Large intestine (tissue), 3 donors: Measurements from ENCODE around the gene PIH1D1. TPM values are rescaled to one million over a fixed set of nuclear protein-coding genes. Genes with fewer than 3 reads are reported as not detected.

ENCODE experiments used
- DNase-seq, 2 donors: peaks; one replicate each; pipeline versions ENCODE4 v3.0.0 to v3.0.0-alpha.2; 2013
- H3K27ac ChIP-seq: one replicate; pipeline ENCODE4 v1.5.1; 2013; ENCODE audit warnings: low read length
- H3K27me3 ChIP-seq: 2 replicates; pipeline ENCODE4 v1.6.1; 2013; ENCODE audit warnings: low read length; ENCODE audit not compliant: control insufficient read depth, insufficient read depth
- H3K36me3 ChIP-seq: 2 replicates; pipeline ENCODE4 v1.6.1; 2013; ENCODE audit warnings: low read length; ENCODE audit not compliant: control insufficient read depth, insufficient read depth
- H3K4me1 ChIP-seq: one replicate; pipeline ENCODE4 v1.6.1; 2013; ENCODE audit warnings: low read length; ENCODE audit not compliant: control insufficient read depth, insufficient read depth
- H3K4me3 ChIP-seq: one replicate; pipeline ENCODE4 v1.5.1; 2013; ENCODE audit warnings: low read length
- H3K9me3 ChIP-seq: one replicate; pipeline ENCODE4 v1.6.1; 2013; ENCODE audit warnings: mild to moderate bottlenecking, low read depth, low read length, moderate library complexity; ENCODE audit not compliant: control insufficient read depth
- WGBS: methylation state at CpG from one replicate; pipeline ENCODE4 v1.1.5; 2013; ENCODE audit warnings: low lambda C conversion rate; ENCODE audit not compliant: insufficient coverage; 5-methylcytosine and 5-hydroxymethylcytosine counted together
- polyA plus RNA-seq: library from polyadenylated mRNA; unstranded; fragments of 120-200 nt; gene quantifications from one replicate; pipeline ENCODE4 v1.2.1, GENCODE V29; 2013

The PIH1D1 gene
- polyA plus RNA-seq, 1 donor = 80.8 TPM

- Histone ChIP-seq H3K9me3 (no peaks in the 10 kb centered on the region), H3K4me3 (no peak overlapping the region), H3K27me3 (peaks cover 9% of the 10 kb centered on the region), H3K27ac (no peak overlapping the region), H3K36me3 (no peaks in the 10 kb centered on the region), H3K4me1 (peaks cover 3% of the 10 kb centered on the region)
- no CpG with 5 or more reads among the region's 8 CpGs for WGBS
- no peak for DNase-seq
Measured at GRCh38 chr19:49408816-49409440, 42.7 kb downstream of the PIH1D1 start.

DNA sequence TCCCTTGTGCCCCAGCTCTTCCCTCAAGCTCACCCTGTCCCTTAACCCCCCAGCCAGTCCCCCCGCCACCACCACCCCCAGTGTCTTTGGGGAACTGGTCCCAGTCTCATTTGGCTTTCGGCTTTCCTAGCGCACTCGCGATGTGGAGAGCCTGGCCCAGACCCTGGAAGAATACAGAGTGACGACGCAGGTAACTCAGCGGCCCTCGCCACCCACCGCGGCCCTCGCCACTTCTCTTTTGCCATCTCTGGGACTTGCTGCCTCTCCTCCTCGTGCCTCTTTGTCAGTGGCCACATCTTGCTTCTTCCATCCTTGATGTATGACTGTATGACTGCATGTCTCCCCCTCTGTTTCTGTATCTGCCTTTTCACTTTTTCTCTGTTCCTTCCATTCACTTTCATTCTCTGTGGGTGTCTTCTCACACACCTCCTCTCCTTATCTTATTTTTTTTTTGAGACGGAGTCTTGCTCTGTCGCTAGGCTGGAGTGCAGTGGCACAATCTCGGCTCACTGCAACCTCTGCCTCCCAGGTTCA, 44.1 kb downstream of the PIH1D1 start:
- Histone ChIP-seq H3K4me1 (no peaks in the 10 kb centered on the region), H3K27ac (no peak overlapping the region), H3K27me3 (peaks cover 9% of the 10 kb centered on the region), H3K36me3 (no peaks in the 10 kb centered on the region), H3K4me3 (no peak overlapping the region), H3K9me3 (no peaks in the 10 kb centered on the region)
- DNase-seq = no peak
- 67% methylated on average over 1 of the region's 16 CpGs for WGBS

- no CpG with 5 or more reads among the region's 7 CpGs for WGBS
- Histone ChIP-seq H3K4me3 (no peak overlapping the region), H3K27ac (no peak overlapping the region), H3K9me3 (no peaks in the 10 kb centered on the region), H3K27me3 (peaks cover 9% of the 10 kb centered on the region), H3K4me1 (no peaks in the 10 kb centered on the region), H3K36me3 (no peaks in the 10 kb centered on the region)
- DNase-seq = no peak
Measured at GRCh38 chr19:49407079-49407478, 44.5 kb downstream of the PIH1D1 start.

GRCh38 chr19:49403404-49404187, 48.0 kb downstream of the PIH1D1 start:
- Histone ChIP-seq H3K9me3 (no peaks in the 10 kb centered on the region), H3K4me3 (no peak overlapping the region), H3K4me1 (no peaks in the 10 kb centered on the region), H3K27me3 (peaks cover 6% of the 10 kb centered on the region), H3K36me3 (no peaks in the 10 kb centered on the region), H3K27ac (no peak overlapping the region)
- DNase-seq = no peak
- no CpG with 5 or more reads among the region's 7 CpGs for WGBS

DNA sequence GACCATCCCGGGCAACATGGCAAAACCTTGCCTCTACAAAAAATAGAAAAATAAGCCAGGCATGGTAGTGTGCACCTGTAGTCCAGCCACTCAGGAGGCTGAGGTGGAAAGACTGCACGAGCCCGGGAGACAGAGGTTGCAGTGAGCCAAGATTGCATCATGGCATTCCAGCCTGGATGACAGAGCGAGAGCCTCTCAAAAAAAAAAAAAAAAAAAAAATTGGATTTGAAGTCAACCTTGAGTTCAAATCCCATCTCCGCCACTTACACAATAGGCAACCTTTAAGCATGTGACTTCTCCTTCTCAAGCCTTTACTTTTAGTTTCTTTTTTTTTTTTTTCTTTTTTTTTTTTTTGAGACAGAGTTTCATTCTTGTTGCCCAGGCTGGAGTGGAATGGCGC, 51.6 kb downstream of the PIH1D1 start:
- no peaks in the 10 kb centered on the region for H3K9me3 ChIP-seq
- no peak for DNase-seq
- H3K27me3 ChIP-seq = peaks cover 2% of the 10 kb centered on the region
- 100% methylated on average over 1 of the region's 6 CpGs for WGBS
- no peak overlapping the region for H3K27ac ChIP-seq
- H3K4me1 ChIP-seq = no peaks in the 10 kb centered on the region
- no peaks in the 10 kb centered on the region for H3K36me3 ChIP-seq
- no peak overlapping the region for H3K4me3 ChIP-seq

DNA sequence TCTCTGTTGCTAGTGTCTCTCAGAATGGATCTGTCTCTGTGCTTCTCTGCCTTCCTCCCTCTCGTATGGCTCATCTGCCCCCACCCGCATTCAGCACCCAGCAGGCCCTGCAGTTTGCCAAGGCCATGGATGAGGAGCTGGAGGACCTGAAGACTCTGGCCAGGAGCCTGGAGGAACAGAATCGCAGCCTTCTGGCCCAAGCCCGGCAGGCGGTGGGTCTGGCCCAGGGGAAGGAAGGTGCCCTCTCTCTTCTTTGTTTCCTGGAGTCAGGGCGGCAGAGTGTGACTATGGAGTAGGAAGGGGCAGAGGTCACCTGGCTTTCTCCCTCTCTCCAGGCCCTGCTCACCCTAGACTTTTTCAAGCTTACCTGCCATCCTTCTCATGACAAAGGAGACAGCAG, 52.7 kb downstream of the PIH1D1 start:
- Histone ChIP-seq H3K27me3 (peaks cover under 1% of the 10 kb centered on the region), H3K9me3 (no peaks in the 10 kb centered on the region), H3K36me3 (no peaks in the 10 kb centered on the region), H3K4me3 (no peak overlapping the region), H3K4me1 (no peaks in the 10 kb centered on the region), H3K27ac (no peak overlapping the region)
- DNase-seq = no peak
- WGBS = no CpG with 5 or more reads among the region's 6 CpGs

- DNase-seq = no peak
- no peak overlapping the region for H3K4me3 ChIP-seq
- H3K27me3 ChIP-seq = peaks cover 3% of the 10 kb centered on the region
- H3K27ac ChIP-seq = no peak overlapping the region
- no peaks in the 10 kb centered on the region for H3K36me3 ChIP-seq
- H3K9me3 ChIP-seq = no peaks in the 10 kb centered on the region
- WGBS = 53% methylated on average over 6 of the region's 11 CpGs
- H3K4me1 ChIP-seq = no peaks in the 10 kb centered on the region
Measured at GRCh38 chr19:49398001-49398615, 53.5 kb downstream of the PIH1D1 start.

DNA sequence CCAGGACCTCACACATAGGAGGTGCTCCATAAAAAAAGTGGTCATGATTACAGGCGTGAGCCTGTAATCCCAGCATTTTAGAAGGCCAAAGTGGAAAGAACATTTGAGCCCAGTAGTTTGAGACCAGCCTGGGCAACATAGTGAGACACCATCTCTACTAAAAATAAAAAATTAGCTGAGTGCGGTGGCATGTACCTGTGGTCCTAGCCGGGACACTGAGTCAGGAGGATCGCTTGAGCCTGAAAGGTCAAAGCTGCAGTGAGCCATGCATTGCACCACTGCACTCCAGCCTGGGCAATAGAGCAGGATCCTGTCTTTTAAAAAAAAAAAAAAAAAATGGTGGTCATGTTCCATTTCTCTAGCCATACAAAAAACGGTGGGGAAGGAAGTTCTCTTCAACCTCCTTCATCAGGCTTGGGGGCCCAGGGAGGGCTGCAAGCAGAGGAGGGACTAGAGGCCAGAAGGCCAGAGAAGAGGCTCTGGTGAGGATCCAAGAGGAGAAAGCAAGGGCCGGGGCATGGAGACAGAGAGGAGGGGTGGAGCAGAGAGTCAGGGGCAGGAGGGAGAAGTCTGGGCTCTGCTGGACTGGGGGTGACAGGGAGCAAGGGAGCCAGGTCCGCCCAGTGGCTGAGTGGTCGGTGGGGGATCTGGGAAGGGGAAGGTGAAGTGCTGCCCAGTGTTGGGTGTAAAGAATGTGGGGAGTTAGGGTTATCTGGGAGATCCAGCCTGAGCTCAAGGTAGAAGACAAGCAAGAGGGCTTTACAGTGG, 54.7 kb downstream of the PIH1D1 start:
- H3K9me3 ChIP-seq = no peaks in the 10 kb centered on the region
- no peak overlapping the region for H3K4me3 ChIP-seq
- H3K27ac ChIP-seq = no peak overlapping the region
- no peaks in the 10 kb centered on the region for H3K4me1 ChIP-seq
- 40% methylated on average over 1 of the region's 8 CpGs for WGBS
- DNase-seq = no peak
- H3K27me3 ChIP-seq = peaks cover 6% of the 10 kb centered on the region
- H3K36me3 ChIP-seq = no peaks in the 10 kb centered on the region
